Left lung (tissue), 10 donors: ENCODE results near the gene ZNF597. TPM values are rescaled to one million over a fixed set of nuclear protein-coding genes. Genes with fewer than 3 reads are reported as not detected.

Source experiments
- ATAC-seq: fragments of 200-7000 bp; cut with Tn5 transposase; one replicate; pipeline ENCODE4 v1.9.1; 2020; ENCODE audit warnings: moderate library complexity
- DNase-seq, 4 donors: peaks; one replicate each; pipeline ENCODE4 v3.0.0-alpha.2; 2013 to 2020
- H3K27ac ChIP-seq, 2 donors: fragments of 200-600 bp; sonication (generic) in 1 of 2; one replicate each; pipeline versions ENCODE4 v1.5.0 to v1.8.0; 2020 to 2021
- H3K27me3 ChIP-seq, 2 donors: fragments of 200-600 bp; sonication (generic) in 1 of 2; one replicate each; pipeline versions ENCODE4 v1.5.0 to v1.8.0; 2020 to 2021
- H3K36me3 ChIP-seq, 2 donors: fragments of 200-600 bp; sonication (generic) in 1 of 2; one replicate each; pipeline versions ENCODE4 v1.5.0 to v1.8.0; 2020 to 2021
- H3K4me1 ChIP-seq, 2 donors: fragments of 200-600 bp; one replicate each; pipeline ENCODE4 v1.8.0; 2021
- H3K4me3 ChIP-seq, 2 donors: fragments of 200-600 bp; sonication (generic) in 1 of 2; one replicate each; pipeline versions ENCODE4 v1.5.0 to v1.8.0; 2020 to 2021; ENCODE audit warnings: mild to moderate bottlenecking in 1 of 2
- H3K9me3 ChIP-seq, 2 donors: fragments of 200-600 bp; sonication (generic) in 1 of 2; one replicate each; pipeline versions ENCODE4 v1.5.0 to v1.8.0; 2020 to 2021
- CTCF ChIP-seq, 2 donors: fragments of 200-600 bp; sonication (generic) in 1 of 2; IDR thresholded peaks; one replicate each; pipeline versions ENCODE4 v1.5.0 to v1.8.0; 2021; ENCODE audit warnings: antibody characterized with exemption in 2 of 2
- intact Hi-C, 2 donors: fragments of 100-400 bp; cut with DNase I; formaldehyde crosslinking; loops; one replicate each; pipeline versions ENCODE4 v1.11.2 to v1.14.2; 2022
- polyA plus RNA-seq, 6 donors: library from polyadenylated mRNA; unstranded; fragments of 120-200 nt; gene quantifications; one replicate each; pipeline ENCODE4 v1.2.1, GENCODE V29; 2013; ENCODE audit not compliant: insufficient read length in 6 of 6
- total RNA-seq, 2 donors: library from RNA; stranded (reverse); fragmentation: NEBNext Ultra II Directional; extraction: Animal tissue kit (Norgen Biotek cat#: 25700); gene quantifications; one replicate each; pipeline ENCODE4 v1.2.1, GENCODE V29; 2021
- donor health status: DM: no; HTN: yes; CAD: no.
- donor health status: DM: no; HTN: no; CAD: no.

Gene ZNF597
- total and polyA plus RNA-seq, 8 donors, result 3.2 to 4.8 (median 4.2) TPM

- DNase-seq (no peak), ATAC-seq (no peak)
- no peaks in the 10 kb centered on the region for H3K4me1 ChIP-seq
- no peak overlapping the region for H3K4me3 ChIP-seq
- H3K27ac ChIP-seq, result no peak overlapping the region
- intact Hi-C loops, result no loop called here
- peaks cover 6 to 12% of the 10 kb centered on the region in 2 donors for H3K27me3 ChIP-seq
- peaks cover 0 to 35% of the 10 kb centered on the region in 2 donors for H3K36me3 ChIP-seq
- peaks cover 0 to 11% of the 10 kb centered on the region in 2 donors for H3K9me3 ChIP-seq
- no peak for TF ChIP-seq CTCF (IDR thresholded peaks at IDR 0.05)
Measured at GRCh38 chr16:3434373-3434772, 8.9 kb downstream of the ZNF597 start.

- H3K36me3 ChIP-seq, result peaks cover 0 to 24% of the 10 kb centered on the region in 2 donors
- peaks cover 6 to 12% of the 10 kb centered on the region in 2 donors for H3K27me3 ChIP-seq
- peak; percentile 44 for ATAC-seq
- H3K9me3 ChIP-seq, result peaks cover 0 to 7% of the 10 kb centered on the region in 2 donors
- TF ChIP-seq CTCF (IDR thresholded peaks at IDR 0.05), result no peak
- no peaks in the 10 kb centered on the region for H3K4me1 ChIP-seq
- DNase-seq, result peak in 3 of 4 donors; percentile 17 to 82 (median 62)
- no peak overlapping the region for H3K27ac ChIP-seq
- intact Hi-C loops, result no loop called here
- H3K4me3 ChIP-seq, result no peak overlapping the region
Measured at GRCh38 chr16:3431779-3432219, 11.5 kb downstream of the ZNF597 start.

GRCh38 chr16:3413730-3414379, 29.4 kb downstream of the ZNF597 start:
- ATAC-seq (no peak), DNase-seq (no peak)
- no peak for TF ChIP-seq CTCF (IDR thresholded peaks at IDR 0.05)
- intact Hi-C loops, result no loop called here
- peaks cover 7 to 94% of the 10 kb centered on the region in 2 donors for H3K9me3 ChIP-seq
- H3K4me3 ChIP-seq, result no peak overlapping the region
- no peaks in the 10 kb centered on the region for H3K4me1 ChIP-seq
- no peaks in the 10 kb centered on the region for H3K27me3 ChIP-seq
- H3K27ac ChIP-seq, result no peak overlapping the region
- H3K36me3 ChIP-seq, result peaks cover 0 to 26% of the 10 kb centered on the region in 2 donors

GRCh38 chr16:3408561-3409197, 34.6 kb downstream of the ZNF597 start:
- intact Hi-C loops, result no loop called here
- H3K4me3 ChIP-seq, result no peak overlapping the region
- no peak for DNase-seq
- no peak for TF ChIP-seq CTCF (IDR thresholded peaks at IDR 0.05)
- ATAC-seq, result no peak
- no peaks in the 10 kb centered on the region for H3K27me3 ChIP-seq
- no peaks in the 10 kb centered on the region for H3K4me1 ChIP-seq
- peaks cover 0 to 77% of the 10 kb centered on the region in 2 donors for H3K36me3 ChIP-seq
- H3K27ac ChIP-seq, result no peak overlapping the region
- H3K9me3 ChIP-seq, result peaks cover 19 to 98% of the 10 kb centered on the region in 2 donors

- intact Hi-C loops, result no loop called here
- Histone ChIP-seq H3K4me1 (peaks cover 7 to 27% of the 10 kb centered on the region in 2 donors), H3K9me3 (peaks cover 0 to 40% of the 10 kb centered on the region in 2 donors), H3K36me3 (peaks cover 0 to 52% of the 10 kb centered on the region in 2 donors), H3K27ac (peak overlapping the region; percentile 77 to 90), H3K27me3 (no peaks in the 10 kb centered on the region), H3K4me3 (peak overlapping the region; percentile 86 to 93)
- DNase-seq (peak in 1 of 4 donors; percentile 3), ATAC-seq (no peak)
- TF ChIP-seq CTCF (IDR thresholded peaks at IDR 0.05), result no peak
Measured at GRCh38 chr16:3401719-3402397, 41.4 kb downstream of the ZNF597 start.
